Ovary (tissue), 9 donors: ENCODE results near the gene SPACA4. TPM values are rescaled to one million over a fixed set of nuclear protein-coding genes. Genes with fewer than 3 reads are reported as not detected.

Experiments
- DNase-seq, 5 donors: peaks; one replicate each; pipeline ENCODE4 v3.0.0-alpha.2; 2019 to 2020
- H3K27ac ChIP-seq, 2 donors: fragments of 200-600 bp; one replicate each; pipeline versions ENCODE4 v1.5.1 to v1.8.0; 2019 to 2022
- H3K27me3 ChIP-seq: fragments of 200-600 bp; one replicate; pipeline ENCODE4 v1.8.0; 2022
- H3K36me3 ChIP-seq: fragments of 200-600 bp; sonication (generic); one replicate; pipeline ENCODE4 v1.5.1; 2019
- H3K4me1 ChIP-seq: one replicate; pipeline ENCODE4 v1.8.1; 2013; ENCODE audit warnings: mild to moderate bottlenecking, moderate library complexity; ENCODE audit not compliant: insufficient read depth
- H3K4me3 ChIP-seq: fragments of 200-600 bp; sonication (generic); one replicate; pipeline ENCODE4 v1.5.1; 2017
- H3K9me3 ChIP-seq, 2 donors: fragments of 200-600 bp in 1 of 2; sonication (generic) in 1 of 2; one replicate each; pipeline versions ENCODE4 v1.5.1 to v1.8.1; 2013 to 2019; ENCODE audit warnings: mild to moderate bottlenecking in 1 of 2, moderate library complexity in 1 of 2
- EP300 ChIP-seq: sonication (generic); formaldehyde crosslinking; IDR thresholded peaks from one replicate; pipeline ENCODE4 v1.6.1; 2017; ENCODE audit warnings: antibody characterized with exemption
- POLR2A ChIP-seq: fragments of 450-650 bp; IDR thresholded peaks from one replicate; pipeline ENCODE4 v1.6.1; 2017; ENCODE audit warnings: antibody characterized with exemption, mild to moderate bottlenecking, moderate library complexity
- WGBS, 3 donors: extraction: QIAGEN DNeasy Blood & Tissue Kit in 1 of 3; methylation state at CpG; one replicate each; pipeline versions ENCODE4 v1.1.5 to v1.1.7; 2013 to 2017; 5-methylcytosine and 5-hydroxymethylcytosine counted together
- intact Hi-C, 4 donors: fragments of 100-400 bp; cut with DNase I; formaldehyde crosslinking; loops; one replicate each; pipeline versions ENCODE4 v1.11.0 to v1.15.1; 2022 to 2023
- polyA plus RNA-seq, 2 donors: library from polyadenylated mRNA; stranded (reverse); fragments of 200-250 nt in 1 of 2; fragments of 350-450 nt in 1 of 2; fragmentation: Illumina TruSeq in 1 of 2; extraction: RNeasy Lipid Tissue Mini Kit (QIAGEN cat#74804) in 1 of 2; gene quantifications; one replicate each; pipeline ENCODE4 v1.2.3, GENCODE V29; 2013 to 2014
- total RNA-seq, 7 donors: library from RNA; depleted of rRNA in 2 of 7; stranded (reverse); fragments of >200 nt in 2 of 7; fragmentation: NEBNext Ultra II Directional in 3 of 7; extraction: Animal tissue kit (Norgen Biotek cat#: 25700) in 3 of 7; gene quantifications; one replicate each; pipeline versions ENCODE4 v1.1.0 to v1.2.4, GENCODE V29; 2016 to 2023
- TF ChIP-seq, protein P1 (sequence below), 3 donors: fragments of 450-650 bp in 2 of 3; fragments of 200-600 bp in 1 of 3; IDR thresholded peaks; one replicate each; pipeline versions ENCODE4 v1.5.1 to v1.8.0; 2016 to 2022; ENCODE audit warnings: antibody characterized with exemption in 3 of 3, mild to moderate bottlenecking in 1 of 3
- donor health status: DM: no; HTN: no; CAD: no; lungs with moderate emphysema.
- donor health status: DM: no; HTN: no; CAD: no.
- donor health status: Bipolar disorder and iron deficiency.
- donor health status: DM: yes; HTN: yes; CAD: no.
- donor health status: DM: no; HTN: no; CAD: no.
- donor health status: DM: yes; HTN: yes; CAD: no.

SPACA4 gene
- total and polyA plus RNA-seq, 9 donors, result not detected

DNA sequence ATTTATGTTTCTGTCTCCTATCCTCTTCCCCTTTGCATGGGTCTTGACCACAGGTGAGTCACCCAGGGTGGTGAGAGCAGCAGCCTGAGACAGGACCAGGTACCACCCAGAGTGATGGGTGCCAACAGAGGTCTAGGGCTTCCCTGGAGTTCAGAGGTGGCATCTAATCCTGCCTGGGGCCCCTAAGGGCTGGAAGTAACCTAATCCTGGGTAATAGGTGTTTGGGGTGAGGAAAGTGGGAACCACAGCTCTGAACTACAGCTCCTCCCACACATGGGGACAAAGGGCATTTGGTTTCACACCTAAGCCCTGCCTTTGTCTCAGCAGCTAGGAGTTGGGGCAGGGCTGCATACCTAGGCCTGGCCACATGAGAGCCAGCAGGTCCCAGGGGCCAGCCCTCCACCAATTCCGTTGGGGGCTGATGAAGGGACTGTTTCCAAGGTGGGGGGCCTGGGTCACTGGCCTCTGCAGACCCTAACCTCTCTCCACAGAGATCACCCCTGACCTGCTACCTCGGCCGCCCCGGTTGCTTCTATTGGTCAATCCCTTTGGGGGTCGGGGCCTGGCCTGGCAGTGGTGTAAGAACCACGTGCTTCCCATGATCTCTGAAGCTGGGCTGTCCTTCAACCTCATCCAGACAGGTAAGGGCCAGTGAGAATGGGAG, 20.8 kb downstream of the SPACA4 start:
- intact Hi-C loops, result no loop called here
- peaks cover 16% of the 10 kb centered on the region for H3K4me1 ChIP-seq
- no peaks in the 10 kb centered on the region for H3K27me3 ChIP-seq
- WGBS, 3 donors, result 62 to 72% (median 66%) methylated on average over 6 of the region's 6 CpGs
- DNase-seq, result peak in 3 of 5 donors; percentile 31 to 46 (median 41)
- H3K9me3 ChIP-seq, result no peaks in the 10 kb centered on the region
- TF ChIP-seq, protein P1, sequence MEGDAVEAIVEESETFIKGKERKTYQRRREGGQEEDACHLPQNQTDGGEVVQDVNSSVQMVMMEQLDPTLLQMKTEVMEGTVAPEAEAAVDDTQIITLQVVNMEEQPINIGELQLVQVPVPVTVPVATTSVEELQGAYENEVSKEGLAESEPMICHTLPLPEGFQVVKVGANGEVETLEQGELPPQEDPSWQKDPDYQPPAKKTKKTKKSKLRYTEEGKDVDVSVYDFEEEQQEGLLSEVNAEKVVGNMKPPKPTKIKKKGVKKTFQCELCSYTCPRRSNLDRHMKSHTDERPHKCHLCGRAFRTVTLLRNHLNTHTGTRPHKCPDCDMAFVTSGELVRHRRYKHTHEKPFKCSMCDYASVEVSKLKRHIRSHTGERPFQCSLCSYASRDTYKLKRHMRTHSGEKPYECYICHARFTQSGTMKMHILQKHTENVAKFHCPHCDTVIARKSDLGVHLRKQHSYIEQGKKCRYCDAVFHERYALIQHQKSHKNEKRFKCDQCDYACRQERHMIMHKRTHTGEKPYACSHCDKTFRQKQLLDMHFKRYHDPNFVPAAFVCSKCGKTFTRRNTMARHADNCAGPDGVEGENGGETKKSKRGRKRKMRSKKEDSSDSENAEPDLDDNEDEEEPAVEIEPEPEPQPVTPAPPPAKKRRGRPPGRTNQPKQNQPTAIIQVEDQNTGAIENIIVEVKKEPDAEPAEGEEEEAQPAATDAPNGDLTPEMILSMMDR (IDR thresholded peaks at IDR 0.05), result no peak
- TF ChIP-seq POLR2A (no peak), EP300 (no peak)
- H3K27ac ChIP-seq, result no peak overlapping the region
- no peak overlapping the region for H3K4me3 ChIP-seq
- H3K36me3 ChIP-seq, result no peaks in the 10 kb centered on the region

DNA sequence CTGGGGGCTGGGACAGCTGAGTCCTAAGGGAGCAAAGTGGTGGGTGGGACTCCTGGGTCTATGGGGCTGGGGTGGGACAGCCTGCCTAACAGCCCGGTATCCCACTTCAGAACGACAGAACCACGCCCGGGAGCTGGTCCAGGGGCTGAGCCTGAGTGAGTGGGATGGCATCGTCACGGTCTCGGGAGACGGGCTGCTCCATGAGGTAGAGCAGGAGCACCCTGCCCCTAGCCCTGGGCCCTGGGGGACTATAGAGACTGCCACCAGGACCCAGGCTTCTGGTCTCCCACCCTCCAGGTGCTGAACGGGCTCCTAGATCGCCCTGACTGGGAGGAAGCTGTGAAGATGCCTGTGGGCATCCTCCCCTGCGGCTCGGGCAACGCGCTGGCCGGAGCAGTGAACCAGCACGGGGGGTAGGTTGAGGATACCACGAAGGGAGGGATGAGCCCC, 21.3 kb downstream of the SPACA4 start:
- TF ChIP-seq, protein P1 (IDR thresholded peaks at IDR 0.05), result no peak
- no peak for TF ChIP-seq EP300
- no peak for TF ChIP-seq POLR2A
- intact Hi-C loops, result no loop called here
- 72 to 73% (median 72%) methylated on average over 9 to 17 of the region's 17 CpGs for WGBS, 3 donors
- H3K4me3 ChIP-seq, result no peak overlapping the region
- DNase-seq, result peak in 3 of 5 donors; percentile 36 to 44 (median 40)
- H3K9me3 ChIP-seq, result no peaks in the 10 kb centered on the region
- H3K4me1 ChIP-seq, result peaks cover 16% of the 10 kb centered on the region
- H3K27ac ChIP-seq, result peak overlapping the region in 1 of 2 donors; percentile 25
- no peaks in the 10 kb centered on the region for H3K36me3 ChIP-seq
- no peaks in the 10 kb centered on the region for H3K27me3 ChIP-seq

DNA sequence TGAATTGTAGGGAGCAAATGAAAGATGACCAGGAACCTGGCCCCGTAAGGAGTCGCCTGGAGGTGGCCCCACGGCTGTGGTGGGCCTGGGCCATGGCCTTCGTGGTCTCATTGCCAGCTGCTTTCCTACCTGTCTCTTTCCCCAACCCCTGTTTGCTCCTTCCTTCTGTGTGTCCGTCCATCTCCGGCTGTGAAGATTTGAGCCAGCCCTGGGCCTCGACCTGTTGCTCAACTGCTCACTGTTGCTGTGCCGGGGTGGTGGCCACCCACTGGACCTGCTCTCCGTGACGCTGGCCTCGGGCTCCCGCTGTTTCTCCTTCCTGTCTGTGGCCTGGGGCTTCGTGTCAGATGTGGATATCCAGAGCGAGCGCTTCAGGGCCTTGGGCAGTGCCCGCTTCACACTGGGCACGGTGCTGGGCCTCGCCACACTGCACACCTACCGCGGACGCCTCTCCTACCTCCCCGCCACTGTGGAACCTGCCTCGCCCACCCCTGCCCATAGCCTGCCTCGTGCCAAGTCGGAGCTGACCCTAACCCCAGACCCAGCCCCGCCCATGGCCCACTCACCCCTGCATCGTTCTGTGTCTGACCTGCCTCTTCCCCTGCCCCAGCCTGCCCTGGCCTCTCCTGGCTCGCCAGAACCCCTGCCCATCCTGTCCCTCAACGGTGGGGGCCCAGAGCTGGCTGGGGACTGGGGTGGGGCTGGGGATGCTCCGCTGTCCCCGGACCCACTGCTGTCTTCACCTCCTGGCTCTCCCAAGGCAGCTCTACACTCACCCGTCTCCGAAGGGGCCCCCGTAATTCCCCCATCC, 22.1 kb downstream of the SPACA4 start:
- no peaks in the 10 kb centered on the region for H3K27me3 ChIP-seq
- WGBS, 3 donors, result 63 to 71% (median 68%) methylated on average over 33 to 34 of the region's 34 CpGs
- H3K4me3 ChIP-seq, result no peak overlapping the region
- H3K27ac ChIP-seq, result peak overlapping the region; percentile 25 to 63
- peak; percentile 56 to 69 (median 65) for DNase-seq
- H3K9me3 ChIP-seq, result no peaks in the 10 kb centered on the region
- peaks cover 18% of the 10 kb centered on the region for H3K4me1 ChIP-seq
- intact Hi-C loops, result no loop called here
- TF ChIP-seq POLR2A, result no peak
- no peak for TF ChIP-seq EP300
- TF ChIP-seq, protein P1 (IDR thresholded peaks at IDR 0.05), result no peak
- H3K36me3 ChIP-seq, result no peaks in the 10 kb centered on the region

DNA sequence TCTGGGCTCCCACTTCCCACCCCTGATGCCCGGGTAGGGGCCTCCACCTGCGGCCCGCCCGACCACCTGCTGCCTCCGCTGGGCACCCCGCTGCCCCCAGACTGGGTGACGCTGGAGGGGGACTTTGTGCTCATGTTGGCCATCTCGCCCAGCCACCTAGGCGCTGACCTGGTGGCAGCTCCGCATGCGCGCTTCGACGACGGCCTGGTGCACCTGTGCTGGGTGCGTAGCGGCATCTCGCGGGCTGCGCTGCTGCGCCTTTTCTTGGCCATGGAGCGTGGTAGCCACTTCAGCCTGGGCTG, 22.7 kb downstream of the SPACA4 start:
- WGBS, 3 donors, result 78 to 93% (median 78%) methylated on average over 21 to 22 of the region's 22 CpGs
- TF ChIP-seq, protein P1 (IDR thresholded peaks at IDR 0.05), result no peak
- TF ChIP-seq EP300 (no peak), POLR2A (no peak)
- intact Hi-C loops, result no loop called here
- H3K9me3 ChIP-seq, result no peaks in the 10 kb centered on the region
- H3K4me1 ChIP-seq, result peaks cover 18% of the 10 kb centered on the region
- peak in 1 of 5 donors; percentile 52 for DNase-seq
- no peaks in the 10 kb centered on the region for H3K36me3 ChIP-seq
- no peaks in the 10 kb centered on the region for H3K27me3 ChIP-seq
- H3K27ac ChIP-seq, result peak overlapping the region; percentile 63 to 72
- H3K4me3 ChIP-seq, result no peak overlapping the region
